Uterus (tissue), 4 donors: Measurements from ENCODE around the gene GRIK3. TPM values are rescaled to one million over a fixed set of nuclear protein-coding genes. Genes with fewer than 3 reads are reported as not detected.

Experiments used
- DNase-seq, 2 donors: peaks; one replicate each; pipeline ENCODE4 v3.0.0-alpha.2; 2019 to 2020
- H3K27ac ChIP-seq, 2 donors: fragments of 200-600 bp; sonication (generic); 1 replicate in 1 of 2; 2 replicates in 1 of 2; pipeline ENCODE4 v1.5.1; 2016 to 2018
- H3K27me3 ChIP-seq, 2 donors: fragments of 200-600 bp; sonication (generic); one replicate each; pipeline ENCODE4 v1.5.1; 2018 to 2019; ENCODE audit warnings: control low read depth in 1 of 2
- H3K36me3 ChIP-seq, 2 donors: fragments of 200-600 bp; sonication (generic); one replicate each; pipeline ENCODE4 v1.5.1; 2019; ENCODE audit warnings: control low read depth in 1 of 2
- H3K4me1 ChIP-seq, 2 donors: fragments of 200-600 bp; sonication (generic); one replicate each; pipeline ENCODE4 v1.5.1; 2018 to 2019; ENCODE audit warnings: control low read depth in 1 of 2
- H3K4me3 ChIP-seq, 2 donors: fragments of 200-600 bp; sonication (generic); 1 replicate in 1 of 2; 2 replicates in 1 of 2; pipeline ENCODE4 v1.5.1; 2018 to 2019; ENCODE audit warnings: mild to moderate bottlenecking in 1 of 2
- H3K9me3 ChIP-seq, 2 donors: fragments of 200-600 bp; sonication (generic); one replicate each; pipeline ENCODE4 v1.5.1; 2019; ENCODE audit warnings: control low read depth in 1 of 2
- CTCF ChIP-seq, 4 experiments: fragments of 200-600 bp in 2 of 4; fragments of 450-650 bp in 2 of 4; sonication (generic) in 2 of 4; IDR thresholded peaks; one replicate each; pipeline ENCODE4 v1.5.1; 2016 to 2019; ENCODE audit warnings: antibody characterized with exemption in 4 of 4, mild to moderate bottlenecking in 2 of 4, moderate library complexity in 1 of 4
- POLR2A ChIP-seq, 2 donors: fragments of 450-650 bp; IDR thresholded peaks; one replicate each; pipeline ENCODE4 v1.6.1; 2016; ENCODE audit warnings: antibody characterized with exemption in 2 of 2, mild to moderate bottlenecking in 1 of 2, moderate library complexity in 1 of 2
- intact Hi-C: fragments of 100-400 bp; cut with DNase I; formaldehyde crosslinking; loops from one replicate; pipeline ENCODE4 v1.15.1; 2023; ENCODE audit warnings: low total_unique reads
- total RNA-seq, 4 donors: library from RNA; depleted of rRNA in 3 of 4; stranded (reverse); fragments of >200 nt in 3 of 4; gene quantifications; one replicate each; pipeline versions ENCODE4 v1.1.0 to v1.2.4, GENCODE V29; 2014 to 2023
- donor health status: DM: yes; HTN: yes; CAD: no.

GRIK3 gene
- total RNA-seq, 4 donors from 2014 or later = 0.52 to 1.6 TPM; not detected in 2

GRCh38 chr1:36927826-36928225 lies 106.5 kb downstream of the GRIK3 start:
- H3K27me3 ChIP-seq = no peaks in the 10 kb centered on the region
- TF ChIP-seq CTCF (IDR thresholded peaks at IDR 0.05) (no peak), POLR2A (IDR thresholded peaks at IDR 0.05) (no peak)
- H3K36me3 ChIP-seq = no peaks in the 10 kb centered on the region
- H3K4me1 ChIP-seq = no peaks in the 10 kb centered on the region
- H3K27ac ChIP-seq = no peak overlapping the region
- DNase-seq = no peak
- intact Hi-C loops = no loop called here
- no peaks in the 10 kb centered on the region for H3K9me3 ChIP-seq
- H3K4me3 ChIP-seq = no peak overlapping the region

GRCh38 chr1:36925251-36925650 lies 109.1 kb downstream of the GRIK3 start:
- DNase-seq = no peak
- Histone ChIP-seq H3K9me3 (no peaks in the 10 kb centered on the region), H3K36me3 (no peaks in the 10 kb centered on the region), H3K4me3 (no peak overlapping the region), H3K27me3 (no peaks in the 10 kb centered on the region), H3K27ac (no peak overlapping the region), H3K4me1 (no peaks in the 10 kb centered on the region)
- intact Hi-C loops = no loop called here
- no peak for TF ChIP-seq CTCF (IDR thresholded peaks at IDR 0.05)
- no peak for TF ChIP-seq POLR2A (IDR thresholded peaks at IDR 0.05)

- Histone ChIP-seq H3K27ac (no peak overlapping the region), H3K4me3 (no peak overlapping the region), H3K4me1 (no peaks in the 10 kb centered on the region), H3K36me3 (no peaks in the 10 kb centered on the region), H3K9me3 (no peaks in the 10 kb centered on the region), H3K27me3 (no peaks in the 10 kb centered on the region)
- no peak for TF ChIP-seq CTCF (IDR thresholded peaks at IDR 0.05)
- TF ChIP-seq POLR2A (IDR thresholded peaks at IDR 0.05) = no peak
- DNase-seq = no peak
- intact Hi-C loops = no loop called here
These were observed 110.0 kb downstream of the GRIK3 start for GRCh38 chr1:36924282-36924811.

- no peak for TF ChIP-seq POLR2A (IDR thresholded peaks at IDR 0.05)
- no peak for TF ChIP-seq CTCF (IDR thresholded peaks at IDR 0.05)
These were observed 111.5 kb downstream of the GRIK3 start for GRCh38 chr1:36922593-36923426.

GRCh38 chr1:36922071-36922470 lies 112.2 kb downstream of the GRIK3 start:
- Histone ChIP-seq H3K27me3 (no peaks in the 10 kb centered on the region), H3K27ac (no peak overlapping the region), H3K4me1 (no peaks in the 10 kb centered on the region), H3K9me3 (no peaks in the 10 kb centered on the region), H3K4me3 (no peak overlapping the region), H3K36me3 (no peaks in the 10 kb centered on the region)
- intact Hi-C loops = no loop called here
- TF ChIP-seq POLR2A (IDR thresholded peaks at IDR 0.05) = no peak
- DNase-seq = no peak

More at GRCh38 chr1:36922593-36923426, 111.5 kb downstream of the GRIK3 start:
- DNase-seq = no peak
- H3K27ac ChIP-seq = no peak overlapping the region
- H3K9me3 ChIP-seq = no peaks in the 10 kb centered on the region
- H3K27me3 ChIP-seq = no peaks in the 10 kb centered on the region
- H3K4me1 ChIP-seq = no peaks in the 10 kb centered on the region
- no peak overlapping the region for H3K4me3 ChIP-seq
- no peaks in the 10 kb centered on the region for H3K36me3 ChIP-seq
- intact Hi-C loops = no loop called here
